Panc1 (cell line): ENCODE results near the gene FAM50B. TPM values are rescaled to one million over a fixed set of nuclear protein-coding genes. Genes with fewer than 3 reads are reported as not detected.

Experiments
- ATAC-seq: fragments of 200-7000 bp; cut with Tn5 transposase; 2 replicates; pipeline ENCODE4 v1.9.1; 2020; ENCODE audit warnings: mild to moderate bottlenecking, moderate library complexity
- BruUV-seq: library from RNA; stranded (reverse); fragments of 400-500 nt; replicated peaks from 2 replicates; lab custom pipeline; 2021; lab: Mats Ljungman, UMichigan
- CTCF ChIA-PET: fragments of 300-600 bp; sonication (Branson Sonifier 250); formaldehyde crosslinking; loops from one replicate; lab custom pipeline; 2022; ENCODE audit warnings: antibody characterized with exemption; lab: Charles Lee
- POLR2A ChIA-PET: fragments of 300-600 bp; sonication (Branson Sonifier 250); formaldehyde crosslinking; loops from one replicate; lab custom pipeline; 2022; ENCODE audit warnings: antibody characterized with exemption; lab: Charles Lee
- DNase-seq: peaks from one replicate; pipeline ENCODE4 v3.0.0-alpha.2; 2010; ENCODE audit warnings: low read depth, low spot score
- H3K27ac ChIP-seq: 2 replicates; pipeline ENCODE4 v1.5.1; 2011; ENCODE audit warnings: mild to moderate bottlenecking, low read length, inconsistent platforms
- H3K27me3 ChIP-seq: fragments of 200-500 bp; sonication (Bioruptor generic); 2 replicates; pipeline ENCODE4 v1.6.0; 2014; ENCODE audit warnings: low read length, inconsistent platforms; ENCODE audit not compliant: control insufficient read depth, insufficient read depth
- H3K36me3 ChIP-seq: fragments of 200-500 bp; sonication (Bioruptor generic); 2 replicates; pipeline ENCODE4 v1.5.1; 2014; ENCODE audit warnings: inconsistent platforms, mild to moderate bottlenecking, low read length, moderate library complexity; ENCODE audit not compliant: control insufficient read depth, insufficient read depth
- H3K4me1 ChIP-seq: 2 replicates; pipeline ENCODE4 v1.5.1; 2011; ENCODE audit warnings: inconsistent platforms, mild to moderate bottlenecking, low read length, moderate library complexity; ENCODE audit not compliant: control insufficient read depth, insufficient read depth
- H3K4me3 ChIP-seq, 2 experiments: 2 replicates each; pipeline ENCODE4 v1.5.1; 2011 to 2012; ENCODE audit warnings: low read depth in 2 of 2, low read length in 2 of 2, mild to moderate bottlenecking in 2 of 2, inconsistent platforms in 1 of 2, moderate library complexity in 1 of 2
- H3K9me3 ChIP-seq: fragments of 200-500 bp; sonication (Bioruptor generic); 2 replicates; pipeline ENCODE4 v1.5.1; 2014; ENCODE audit warnings: low read depth, mild to moderate bottlenecking, inconsistent platforms, low read length, moderate library complexity; ENCODE audit not compliant: control insufficient read depth, insufficient read depth
- CTCF ChIP-seq: fragments of 450-650 bp; IDR thresholded peaks from 2 replicates; pipeline ENCODE4 v1.5.1; 2017; ENCODE audit warnings: mild to moderate bottlenecking
- POLR2AphosphoS5 ChIP-seq: IDR thresholded peaks from 2 replicates; pipeline ENCODE4 v1.6.1; 2012; ENCODE audit warnings: mild to moderate bottlenecking, low read depth, low read length, moderate library complexity
- REST ChIP-seq, 2 experiments: IDR thresholded peaks; 2 replicates each; pipeline ENCODE4 v1.6.1; 2011 to 2012; ENCODE audit warnings: low read depth in 2 of 2, control low read depth in 1 of 2, low read length in 1 of 2, mild to moderate bottlenecking in 1 of 2, moderate library complexity in 1 of 2; ENCODE audit not compliant: insufficient read depth in 1 of 2
- SIN3A ChIP-seq: IDR thresholded peaks from 2 replicates; pipeline ENCODE4 v1.6.1; 2012; ENCODE audit warnings: low read depth, mild to moderate bottlenecking, low read length, moderate library complexity, borderline replicate concordance; ENCODE audit not compliant: insufficient read depth
- TCF7L2 ChIP-seq: IDR thresholded peaks from 2 replicates; pipeline ENCODE4 v1.6.1; 2011; ENCODE audit warnings: mild to moderate bottlenecking, low read depth, low read length, inconsistent platforms
- in situ Hi-C: cut with HindIII; loops from 2 replicates; pipeline ENCODE4 v1.10.0; 2016; ENCODE audit warnings: low sequenced_read_pairs, low pct_unique_long_range_greater_than_20kb
- intact Hi-C: fragments of 100-400 bp; cut with micrococcal nuclease; formaldehyde crosslinking; loops from one replicate; pipeline ENCODE4 v1.10.0; 2022; ENCODE audit not compliant: unreplicated experiment
- total RNA-seq: library from RNA; stranded (reverse); gene quantifications from one replicate; pipeline ENCODE4 v1.2.1, GENCODE V29; 2021; ENCODE audit not compliant: unreplicated experiment

The FAM50B gene
- total RNA-seq, 1 experiment from 2014 or later: not detected

- Histone ChIP-seq H3K9me3 (no peaks in the 10 kb centered on the region), H3K27me3 (no peaks in the 10 kb centered on the region), H3K4me1 (peaks cover 11% of the 10 kb centered on the region), H3K4me3 (no peak overlapping the region), H3K27ac (no peak overlapping the region), H3K36me3 (no peaks in the 10 kb centered on the region)
- POLR2A ChIA-PET: no interaction called here
- ATAC-seq: no peak
- no TSS peak for BruUV-seq
- DNase-seq: no peak
- intact Hi-C loops: no loop called here
- in situ Hi-C loops: no loop called here
- TF ChIP-seq REST (IDR thresholded peaks at IDR 0.05; ENCODE audit: insufficient read depth in 1 of 2, low read depth in 2 of 2, low read length in 1 of 2): no peak
- TF ChIP-seq SIN3A: no peak
- CTCF ChIA-PET: no interaction called here
Measured at GRCh38 chr6:3890047-3890446, 40.9 kb downstream of the FAM50B start.

- intact Hi-C loops: no loop called here
Measured at GRCh38 chr6:3891883-3892282, 42.7 kb downstream of the FAM50B start.

More at GRCh38 chr6:3891883-3892282, 42.7 kb downstream of the FAM50B start:
- DNase-seq (no peak), ATAC-seq (no peak)
- H3K27ac ChIP-seq: no peak overlapping the region
- peaks cover 11% of the 10 kb centered on the region for H3K4me1 ChIP-seq
- in situ Hi-C loops: no loop called here
- POLR2A ChIA-PET: interaction anchor here (0.6 kb wide), 1 partner anchor 605 kb away, joined by 3 read pairs; no protein-coding TSS in a partner anchor
- H3K4me3 ChIP-seq: no peak overlapping the region
- no peak for TF ChIP-seq CTCF
- no peak for TF ChIP-seq TCF7L2
- TF ChIP-seq REST (IDR thresholded peaks at IDR 0.05; ENCODE audit: insufficient read depth in 1 of 2, low read depth in 2 of 2, low read length in 1 of 2): no peak
- no peak for TF ChIP-seq POLR2AphosphoS5
- no peak for TF ChIP-seq SIN3A
- no peaks in the 10 kb centered on the region for H3K9me3 ChIP-seq
- H3K27me3 ChIP-seq: no peaks in the 10 kb centered on the region
- CTCF ChIA-PET: no interaction called here
- BruUV-seq: no TSS peak
- H3K36me3 ChIP-seq: no peaks in the 10 kb centered on the region
